ENCODE measurements around the gene IMMP2L. TPM values are rescaled to one million over a fixed set of nuclear protein-coding genes. Genes with fewer than 3 reads are reported as not detected.

Gene IMMP2L
- total RNA-seq, 2 donors from 2014 or later, result 13.1 to 22.7 TPM

DNA sequence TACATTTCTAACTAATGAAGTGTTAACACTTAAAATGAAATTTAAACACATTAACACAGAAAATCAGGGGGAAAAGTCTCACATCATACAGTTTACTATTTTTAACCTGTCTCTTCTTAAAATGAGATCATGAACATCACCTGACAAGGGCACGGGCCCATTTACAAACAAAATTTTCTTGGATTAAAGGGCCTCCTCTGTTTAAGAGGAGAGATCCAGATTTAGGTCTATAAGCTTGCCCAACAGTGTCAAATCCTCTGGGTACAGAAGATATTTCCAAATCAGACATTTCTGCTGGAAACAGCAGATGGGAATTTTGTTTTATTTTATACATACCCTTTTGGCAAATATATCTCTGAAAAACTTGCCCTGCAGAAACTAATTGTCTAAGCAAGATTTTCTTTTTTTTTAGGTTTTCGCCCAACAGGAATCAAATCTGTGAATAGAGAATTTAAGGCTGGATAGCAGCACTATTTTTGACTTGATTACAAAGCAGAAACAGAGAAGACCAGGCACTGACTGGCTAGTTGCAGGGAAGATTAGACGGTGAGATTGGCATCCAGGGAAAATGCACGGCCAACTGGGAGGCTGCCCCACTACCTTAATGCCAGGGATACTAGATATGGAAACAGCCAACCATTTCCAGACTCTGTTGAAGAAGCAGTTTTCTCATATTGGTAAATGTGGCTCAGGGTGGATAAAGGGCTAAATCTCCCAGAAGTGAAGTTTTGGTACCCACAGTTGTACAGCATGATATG, 298.0 kb downstream of the IMMP2L start:
- Histone ChIP-seq H3K9me3 (no peaks in the 10 kb centered on the region), H3K36me3 (no peaks in the 10 kb centered on the region), H3K27me3 (replicated peaks; ENCODE audit: insufficient read depth) (no peaks in the 10 kb centered on the region), H3K4me1 (ENCODE audit: control insufficient read depth in 1 of 2, low read depth in 2 of 2) (peaks cover 20 to 32% of the 10 kb centered on the region in 2 donors), H3K27ac (peak overlapping the region in 1 of 2 donors; percentile 42), H3K4me3 (no peak overlapping the region)
- DNase-seq (ENCODE audit: low spot score) (no peak), ATAC-seq (ENCODE audit: insufficient number of reproducible peaks, low FRiP score, low read depth) (no peak)
- TF ChIP-seq, protein P1, sequence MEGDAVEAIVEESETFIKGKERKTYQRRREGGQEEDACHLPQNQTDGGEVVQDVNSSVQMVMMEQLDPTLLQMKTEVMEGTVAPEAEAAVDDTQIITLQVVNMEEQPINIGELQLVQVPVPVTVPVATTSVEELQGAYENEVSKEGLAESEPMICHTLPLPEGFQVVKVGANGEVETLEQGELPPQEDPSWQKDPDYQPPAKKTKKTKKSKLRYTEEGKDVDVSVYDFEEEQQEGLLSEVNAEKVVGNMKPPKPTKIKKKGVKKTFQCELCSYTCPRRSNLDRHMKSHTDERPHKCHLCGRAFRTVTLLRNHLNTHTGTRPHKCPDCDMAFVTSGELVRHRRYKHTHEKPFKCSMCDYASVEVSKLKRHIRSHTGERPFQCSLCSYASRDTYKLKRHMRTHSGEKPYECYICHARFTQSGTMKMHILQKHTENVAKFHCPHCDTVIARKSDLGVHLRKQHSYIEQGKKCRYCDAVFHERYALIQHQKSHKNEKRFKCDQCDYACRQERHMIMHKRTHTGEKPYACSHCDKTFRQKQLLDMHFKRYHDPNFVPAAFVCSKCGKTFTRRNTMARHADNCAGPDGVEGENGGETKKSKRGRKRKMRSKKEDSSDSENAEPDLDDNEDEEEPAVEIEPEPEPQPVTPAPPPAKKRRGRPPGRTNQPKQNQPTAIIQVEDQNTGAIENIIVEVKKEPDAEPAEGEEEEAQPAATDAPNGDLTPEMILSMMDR (IDR thresholded peaks at IDR 0.05), result no peak

DNA sequence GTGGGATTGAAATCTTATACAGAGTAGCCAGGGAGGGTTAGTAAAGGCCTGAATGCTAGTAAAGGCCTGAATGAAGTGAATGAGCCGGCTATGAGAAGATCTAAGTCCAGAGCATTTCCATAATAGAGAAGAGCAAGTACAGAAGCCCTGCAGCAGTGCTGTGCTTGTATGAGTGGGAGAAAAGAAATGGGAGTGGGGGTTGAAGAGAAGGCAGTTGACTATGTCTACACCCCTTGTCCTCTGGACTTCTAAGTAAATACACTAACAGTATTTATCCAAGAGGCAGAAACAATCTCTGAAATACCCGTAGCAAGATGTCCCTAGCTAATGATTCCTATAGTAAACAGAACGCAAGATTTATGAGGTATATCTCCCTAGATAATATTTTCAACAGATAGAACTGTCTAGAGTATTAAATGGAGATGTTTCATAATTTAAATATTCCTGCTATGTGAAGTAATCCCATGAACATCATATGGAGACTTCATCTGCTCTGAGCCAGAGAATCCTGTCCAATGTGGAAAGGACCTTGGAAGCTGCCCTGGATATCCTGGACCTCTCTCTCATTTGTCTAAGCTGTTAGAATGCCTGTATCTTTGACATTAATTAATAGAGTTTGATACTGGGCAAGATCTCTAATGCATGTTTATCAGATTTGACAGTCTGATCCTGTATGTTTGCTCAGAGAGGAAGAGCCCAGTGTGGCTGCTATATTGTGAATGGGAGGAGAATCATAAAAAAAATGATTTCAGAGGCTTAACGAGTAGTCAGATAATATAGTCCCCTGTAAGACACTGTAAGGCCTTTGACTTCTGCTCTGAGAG, 299.8 kb downstream of the IMMP2L start:
- no peaks in the 10 kb centered on the region for H3K27me3 ChIP-seq (replicated peaks; ENCODE audit: insufficient read depth)
- H3K4me1 ChIP-seq (ENCODE audit: control insufficient read depth in 1 of 2, low read depth in 2 of 2), result peaks cover 20 to 32% of the 10 kb centered on the region in 2 donors
- H3K4me3 ChIP-seq, result no peak overlapping the region
- no peaks in the 10 kb centered on the region for H3K9me3 ChIP-seq
- H3K27ac ChIP-seq, result no peak overlapping the region
- no peak for ATAC-seq (ENCODE audit: insufficient number of reproducible peaks, low FRiP score, low read depth)
- DNase-seq (ENCODE audit: low spot score), result no peak
- TF ChIP-seq, protein P1 (IDR thresholded peaks at IDR 0.05), result no peak
- H3K36me3 ChIP-seq, result no peaks in the 10 kb centered on the region

DNA sequence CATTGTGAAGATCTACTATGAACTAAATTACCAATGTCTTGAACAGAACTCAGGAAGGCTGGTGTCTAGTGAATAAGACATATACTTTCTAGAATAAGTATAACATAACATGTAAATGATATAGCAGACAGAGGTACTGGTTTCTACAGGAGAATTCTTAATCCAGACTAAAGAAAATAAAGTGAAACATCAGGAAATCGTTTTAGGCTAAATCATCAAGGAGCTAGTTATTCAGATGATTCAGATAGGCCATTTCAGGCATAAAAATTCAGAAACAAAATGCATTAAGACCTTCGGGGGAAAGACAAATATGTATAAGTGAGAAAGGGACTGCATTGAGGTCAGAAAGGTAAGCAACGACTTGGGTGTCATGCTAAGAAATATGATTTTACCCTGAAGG, 300.8 kb downstream of the IMMP2L start:
- Histone ChIP-seq H3K4me1 (ENCODE audit: control insufficient read depth in 1 of 2, low read depth in 2 of 2) (peaks cover 20 to 28% of the 10 kb centered on the region in 2 donors), H3K36me3 (no peaks in the 10 kb centered on the region), H3K4me3 (no peak overlapping the region), H3K27me3 (replicated peaks; ENCODE audit: insufficient read depth) (no peaks in the 10 kb centered on the region), H3K27ac (no peak overlapping the region), H3K9me3 (no peaks in the 10 kb centered on the region)
- no peak for DNase-seq (ENCODE audit: low spot score)
- ATAC-seq (ENCODE audit: insufficient number of reproducible peaks, low FRiP score, low read depth), result no peak
- TF ChIP-seq, protein P1 (IDR thresholded peaks at IDR 0.05), result no peak

DNA sequence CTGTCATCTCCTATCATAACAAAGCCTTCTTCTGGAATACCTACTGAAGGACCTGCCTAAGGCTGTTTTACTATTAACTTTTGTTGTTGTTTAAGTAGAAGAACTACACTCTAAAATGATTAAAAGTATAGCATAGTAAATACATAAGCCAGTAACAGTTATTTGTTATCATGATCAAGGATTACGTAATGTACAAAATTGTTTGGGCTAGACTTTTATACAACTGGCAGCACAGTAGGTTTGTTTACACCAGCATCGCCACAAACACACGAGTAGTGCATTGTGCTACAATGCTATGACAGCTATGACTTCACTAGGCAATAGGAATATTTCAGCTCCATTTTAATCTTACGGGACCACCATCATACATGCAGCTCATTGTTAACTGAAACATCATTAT, 302.3 kb downstream of the IMMP2L start:
- peaks cover 10 to 15% of the 10 kb centered on the region in 2 donors for H3K4me1 ChIP-seq (ENCODE audit: control insufficient read depth in 1 of 2, low read depth in 2 of 2)
- no peak for ATAC-seq (ENCODE audit: insufficient number of reproducible peaks, low FRiP score, low read depth)

DNA sequence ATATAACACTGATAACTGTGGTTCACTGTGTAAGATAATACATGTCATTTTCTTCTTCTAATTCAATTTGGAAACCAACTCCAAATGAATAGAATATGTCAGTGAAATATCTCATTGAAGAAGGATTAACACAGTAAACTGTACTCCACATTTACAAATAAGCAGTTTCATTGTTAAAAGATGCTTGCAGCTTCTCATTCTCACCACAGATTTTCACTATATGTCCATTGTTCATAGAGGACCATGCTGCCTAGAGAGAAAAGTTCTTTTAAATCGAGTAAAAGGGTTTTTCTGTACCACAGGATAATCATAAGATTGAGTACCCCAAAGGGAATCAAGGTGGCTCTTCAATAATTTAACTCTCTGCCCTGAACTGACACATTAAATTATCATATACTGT, 305.9 kb downstream of the IMMP2L start:
- H3K9me3 ChIP-seq, result no peaks in the 10 kb centered on the region
- TF ChIP-seq, protein P1 (IDR thresholded peaks at IDR 0.05), result no peak
- H3K27ac ChIP-seq, result no peak overlapping the region
- H3K36me3 ChIP-seq, result no peaks in the 10 kb centered on the region
- ATAC-seq (ENCODE audit: insufficient number of reproducible peaks, low FRiP score, low read depth) (no peak), DNase-seq (ENCODE audit: low spot score) (no peak)
- no peak overlapping the region for H3K4me3 ChIP-seq
- H3K4me1 ChIP-seq (ENCODE audit: control insufficient read depth in 1 of 2, low read depth in 2 of 2), result peaks cover 0 to 8% of the 10 kb centered on the region in 2 donors
- H3K27me3 ChIP-seq (replicated peaks; ENCODE audit: insufficient read depth), result no peaks in the 10 kb centered on the region

More for the DNA sequence above, 302.3 kb downstream of the IMMP2L start:
- TF ChIP-seq, protein P1 (IDR thresholded peaks at IDR 0.05), result no peak
- Histone ChIP-seq H3K27ac (no peak overlapping the region), H3K9me3 (no peaks in the 10 kb centered on the region), H3K4me3 (no peak overlapping the region), H3K36me3 (no peaks in the 10 kb centered on the region), H3K27me3 (replicated peaks; ENCODE audit: insufficient read depth) (no peaks in the 10 kb centered on the region)
- no peak for DNase-seq (ENCODE audit: low spot score)

All from thoracic aorta (tissue), 2 donors.